IPS-18c (cell line): Measurements from ENCODE around the gene CLEC18C.
"Not testable (repeated sequence)": the region's sequence is repeated elsewhere in the genome, so short reads cannot be mapped to it uniquely, and the experiment has no call there.

ENCODE experiments used
- H3K4me3 ChIP-seq: 2 replicates; pipeline ENCODE4 v1.7.0; 2013; ENCODE audit warnings: low read depth, mild to moderate bottlenecking, low read length, moderate library complexity; ENCODE audit not compliant: insufficient read depth
- H3K9me3 ChIP-seq: one replicate; pipeline ENCODE4 v1.6.1; 2013; ENCODE audit warnings: mild to moderate bottlenecking, low read length, moderate library complexity; ENCODE audit not compliant: control insufficient read depth, insufficient read depth

The CLEC18C gene

GRCh38 chr16:70198230-70198629 is 24.6 kb downstream of the CLEC18C start:
- not testable (repeated sequence) for H3K4me3 ChIP-seq, H3K9me3 ChIP-seq

- H3K9me3 ChIP-seq, H3K4me3 ChIP-seq: not testable (repeated sequence)
Observed at GRCh38 chr16:70198666-70199065, 25.1 kb downstream of the CLEC18C start.

GRCh38 chr16:70199170-70199569 is 25.6 kb downstream of the CLEC18C start:
- H3K4me3 ChIP-seq, H3K9me3 ChIP-seq: not testable (repeated sequence)

GRCh38 chr16:70200063-70200462 is 26.5 kb downstream of the CLEC18C start:
- not testable (repeated sequence) for H3K4me3 ChIP-seq, H3K9me3 ChIP-seq

- not testable (repeated sequence) for H3K9me3 ChIP-seq, H3K4me3 ChIP-seq
Observed at GRCh38 chr16:70203508-70203907, 29.9 kb downstream of the CLEC18C start.

GRCh38 chr16:70204010-70204409 is 30.4 kb downstream of the CLEC18C start:
- H3K9me3 ChIP-seq, H3K4me3 ChIP-seq: not testable (repeated sequence)

GRCh38 chr16:70204668-70205405 is 31.2 kb downstream of the CLEC18C start:
- H3K4me3 ChIP-seq, H3K9me3 ChIP-seq: not testable (repeated sequence)

- H3K4me3 ChIP-seq, H3K9me3 ChIP-seq: not testable (repeated sequence)
Observed at GRCh38 chr16:70206382-70206781, 32.8 kb downstream of the CLEC18C start.

- H3K9me3 ChIP-seq, H3K4me3 ChIP-seq: not testable (repeated sequence)
Observed at GRCh38 chr16:70218586-70218985, 45.0 kb downstream of the CLEC18C start.

GRCh38 chr16:70222574-70222973 is 49.0 kb downstream of the CLEC18C start:
- not testable (repeated sequence) for H3K4me3 ChIP-seq, H3K9me3 ChIP-seq

GRCh38 chr16:70223216-70223615 is 49.6 kb downstream of the CLEC18C start:
- not testable (repeated sequence) for H3K4me3 ChIP-seq, H3K9me3 ChIP-seq

- H3K9me3 ChIP-seq, H3K4me3 ChIP-seq: not testable (repeated sequence)
Observed at GRCh38 chr16:70223971-70224513, 50.5 kb downstream of the CLEC18C start.

- not testable (repeated sequence) for H3K4me3 ChIP-seq
Observed at GRCh38 chr16:70224645-70225044, 51.1 kb downstream of the CLEC18C start.

GRCh38 chr16:70225430-70225829 is 51.8 kb downstream of the CLEC18C start:
- H3K4me3 ChIP-seq, H3K9me3 ChIP-seq: not testable (repeated sequence)

More at GRCh38 chr16:70224645-70225044, 51.1 kb downstream of the CLEC18C start:
- H3K9me3 ChIP-seq: not testable (repeated sequence)

- not testable (repeated sequence) for H3K4me3 ChIP-seq, H3K9me3 ChIP-seq
Observed at GRCh38 chr16:70226024-70226423, 52.4 kb downstream of the CLEC18C start.

- not testable (repeated sequence) for H3K9me3 ChIP-seq, H3K4me3 ChIP-seq
Observed at GRCh38 chr16:70231831-70232230, 58.2 kb downstream of the CLEC18C start.
